NCI-H526 treated with DMSO at 0.1 percent for 48 hours (cell line): ENCODE results near the gene DGKB.

ENCODE experiments used
- DNase-seq: peaks from one replicate; lab custom pipeline; 2025; lab: John Stamatoyannopoulos, UW

DGKB gene

GRCh38 chr7:14115701-14116100 lies 786.9 kb downstream of the DGKB start:
- no peak for DNase-seq

- no peak for DNase-seq
Observed at GRCh38 chr7:14104861-14105260, 797.7 kb downstream of the DGKB start.

DNA sequence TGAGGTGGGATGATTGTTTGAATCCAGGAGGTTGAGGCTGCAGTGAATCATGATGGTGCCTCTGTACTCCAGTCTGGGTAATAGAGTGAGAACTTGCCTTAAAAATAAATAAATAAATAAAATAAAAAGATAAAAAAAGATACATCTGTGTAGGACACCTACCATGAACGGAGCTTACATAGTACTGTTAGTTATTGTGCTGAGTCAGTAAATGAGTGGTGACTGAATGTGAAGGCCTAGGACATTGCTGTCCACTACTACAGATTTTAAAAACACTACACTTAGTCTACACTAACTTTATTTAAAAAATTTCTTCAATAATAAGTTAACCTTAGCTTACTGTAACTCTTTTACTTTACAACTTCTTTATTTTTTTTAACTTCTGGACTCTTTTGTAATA lies 806.4 kb downstream of the DGKB start:
- no peak for DNase-seq

DNA sequence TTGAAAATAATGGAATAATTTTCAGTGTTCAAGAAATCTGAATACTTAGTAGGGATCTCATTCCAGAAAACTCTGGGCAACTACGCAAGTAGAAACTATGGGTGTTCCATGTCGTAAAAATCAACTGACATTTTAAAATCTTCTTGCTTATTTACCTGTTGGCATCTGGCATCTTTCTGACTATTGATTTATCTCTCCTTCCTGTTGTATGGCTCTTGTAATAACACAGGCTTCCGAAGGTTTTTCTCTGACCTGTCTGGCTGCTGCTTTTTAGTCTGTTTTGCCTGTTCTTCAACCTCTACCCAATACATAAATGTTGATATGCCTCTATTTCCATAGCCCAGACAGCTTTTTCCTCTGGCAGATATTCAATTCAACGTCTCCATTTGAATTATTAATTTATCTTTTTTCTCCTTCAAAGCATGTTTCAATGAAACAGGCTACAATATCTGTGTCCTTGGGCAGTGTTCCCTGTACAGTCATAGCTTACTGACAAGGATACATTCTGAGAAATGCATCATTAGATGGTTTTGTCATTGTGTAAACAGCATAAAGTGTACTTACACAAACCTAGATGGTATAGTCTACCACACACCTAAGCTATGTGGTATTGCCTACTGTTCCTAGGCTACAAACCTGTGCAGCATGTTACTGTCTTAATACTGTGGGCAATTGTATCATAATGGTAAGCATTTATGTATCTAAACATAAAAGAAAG lies 807.2 kb downstream of the DGKB start:
- DNase-seq, result no peak
